Measurements from ENCODE around the gene DAP. TPM values are rescaled to one million over a fixed set of nuclear protein-coding genes. Genes with fewer than 3 reads are reported as not detected.

The DAP gene
- total RNA-seq, 2 experiments from 2014 or later = 47.8 to 50.2 TPM

- POLR2A ChIA-PET = no interaction called here
- H3K36me3 Mint-ChIP-seq = peaks cover 2% of the 10 kb centered on the region
- H3K27ac Mint-ChIP-seq = no peak overlapping the region
- no peaks in the 10 kb centered on the region for H3K27me3 Mint-ChIP-seq
- DNase-seq (no peak), ATAC-seq (ENCODE audit: low read depth) (no peak)
- peaks cover 23% of the 10 kb centered on the region for H3K4me1 Mint-ChIP-seq
- H3K4me3 Mint-ChIP-seq = no peak overlapping the region
- no peaks in the 10 kb centered on the region for H3K9me3 Mint-ChIP-seq
Measured at GRCh38 chr5:10707198-10708142, 53.6 kb downstream of the DAP start.

- ATAC-seq (ENCODE audit: low read depth) = no peak
- no peaks in the 10 kb centered on the region for H3K9me3 Mint-ChIP-seq
- no peaks in the 10 kb centered on the region for H3K27me3 Mint-ChIP-seq
- DNase-seq = no peak
- H3K27ac Mint-ChIP-seq = no peak overlapping the region
- peaks cover 2% of the 10 kb centered on the region for H3K36me3 Mint-ChIP-seq
- H3K4me3 Mint-ChIP-seq = no peak overlapping the region
- H3K4me1 Mint-ChIP-seq = peaks cover 23% of the 10 kb centered on the region
- POLR2A ChIA-PET = no interaction called here
Measured at GRCh38 chr5:10706326-10706725, 54.7 kb downstream of the DAP start.

- Mint-ChIP-seq H3K4me1 (peaks cover 23% of the 10 kb centered on the region), H3K27ac (peak overlapping the region; percentile 76), H3K36me3 (peaks cover under 1% of the 10 kb centered on the region), H3K4me3 (no peak overlapping the region), H3K27me3 (no peaks in the 10 kb centered on the region), H3K9me3 (no peaks in the 10 kb centered on the region)
- ATAC-seq (ENCODE audit: low read depth) (no peak), DNase-seq (no peak)
- POLR2A ChIA-PET = no interaction called here
Measured at GRCh38 chr5:10705747-10706146, 55.3 kb downstream of the DAP start.

GRCh38 chr5:10704949-10705621 is 55.9 kb downstream of the DAP start:
- Mint-ChIP-seq H3K27me3 (no peaks in the 10 kb centered on the region), H3K4me1 (peaks cover 24% of the 10 kb centered on the region), H3K36me3 (no peaks in the 10 kb centered on the region), H3K4me3 (peak overlapping the region; percentile 31), H3K9me3 (no peaks in the 10 kb centered on the region), H3K27ac (peak overlapping the region; percentile 76)
- POLR2A ChIA-PET = no interaction called here
- peak; percentile 64 for ATAC-seq (ENCODE audit: low read depth)
- no peak for DNase-seq

- Mint-ChIP-seq H3K27ac (no peak overlapping the region), H3K4me3 (no peak overlapping the region), H3K9me3 (no peaks in the 10 kb centered on the region), H3K4me1 (peaks cover 28% of the 10 kb centered on the region), H3K27me3 (no peaks in the 10 kb centered on the region), H3K36me3 (no peaks in the 10 kb centered on the region)
- no peak for DNase-seq
- no peak for ATAC-seq (ENCODE audit: low read depth)
- POLR2A ChIA-PET = no interaction called here
Measured at GRCh38 chr5:10703676-10704075, 57.4 kb downstream of the DAP start.

- no peak overlapping the region for H3K27ac Mint-ChIP-seq
- H3K4me1 Mint-ChIP-seq = peaks cover 29% of the 10 kb centered on the region
- DNase-seq = no peak
- H3K36me3 Mint-ChIP-seq = no peaks in the 10 kb centered on the region
- ATAC-seq (ENCODE audit: low read depth) = no peak
- H3K9me3 Mint-ChIP-seq = no peaks in the 10 kb centered on the region
- no peak overlapping the region for H3K4me3 Mint-ChIP-seq
- H3K27me3 Mint-ChIP-seq = no peaks in the 10 kb centered on the region
- POLR2A ChIA-PET = no interaction called here
Measured at GRCh38 chr5:10702911-10703491, 58.0 kb downstream of the DAP start.

- POLR2A ChIA-PET = no interaction called here
- DNase-seq = no peak
- H3K27ac Mint-ChIP-seq = no peak overlapping the region
- no peaks in the 10 kb centered on the region for H3K27me3 Mint-ChIP-seq
- H3K4me3 Mint-ChIP-seq = no peak overlapping the region
- no peaks in the 10 kb centered on the region for H3K9me3 Mint-ChIP-seq
- peaks cover 29% of the 10 kb centered on the region for H3K4me1 Mint-ChIP-seq
- H3K36me3 Mint-ChIP-seq = no peaks in the 10 kb centered on the region
- ATAC-seq (ENCODE audit: low read depth) = no peak
Measured at GRCh38 chr5:10702040-10702629, 58.9 kb downstream of the DAP start.

- DNase-seq (no peak), ATAC-seq (ENCODE audit: low read depth) (no peak)
- no peak overlapping the region for H3K27ac Mint-ChIP-seq
- no peaks in the 10 kb centered on the region for H3K27me3 Mint-ChIP-seq
- H3K9me3 Mint-ChIP-seq = no peaks in the 10 kb centered on the region
- no peaks in the 10 kb centered on the region for H3K36me3 Mint-ChIP-seq
- peaks cover 27% of the 10 kb centered on the region for H3K4me1 Mint-ChIP-seq
- H3K4me3 Mint-ChIP-seq = no peak overlapping the region
- POLR2A ChIA-PET = no interaction called here
Measured at GRCh38 chr5:10701567-10702039, 59.4 kb downstream of the DAP start.

- POLR2A ChIA-PET = no interaction called here
- ATAC-seq (ENCODE audit: low read depth) (no peak), DNase-seq (no peak)
- Mint-ChIP-seq H3K4me3 (no peak overlapping the region), H3K27ac (no peak overlapping the region), H3K36me3 (peaks cover 1% of the 10 kb centered on the region), H3K27me3 (no peaks in the 10 kb centered on the region), H3K9me3 (no peaks in the 10 kb centered on the region), H3K4me1 (peaks cover 32% of the 10 kb centered on the region)
Measured at GRCh38 chr5:10700516-10700915, 60.5 kb downstream of the DAP start.

- ATAC-seq (ENCODE audit: low read depth) = peak; percentile 31
Measured at GRCh38 chr5:10699987-10700386, 61.0 kb downstream of the DAP start.

GRCh38 chr5:10699281-10699874 is 61.7 kb downstream of the DAP start:
- Mint-ChIP-seq H3K4me1 (peaks cover 20% of the 10 kb centered on the region), H3K27ac (no peak overlapping the region), H3K27me3 (no peaks in the 10 kb centered on the region), H3K9me3 (no peaks in the 10 kb centered on the region), H3K36me3 (peaks cover 1% of the 10 kb centered on the region), H3K4me3 (no peak overlapping the region)
- ATAC-seq (ENCODE audit: low read depth) = peak; percentile 8
- POLR2A ChIA-PET = no interaction called here
- no peak for DNase-seq

More at GRCh38 chr5:10699987-10700386, 61.0 kb downstream of the DAP start:
- no peaks in the 10 kb centered on the region for H3K9me3 Mint-ChIP-seq
- DNase-seq = no peak
- peak overlapping the region; percentile 9 for H3K27ac Mint-ChIP-seq
- peaks cover 26% of the 10 kb centered on the region for H3K4me1 Mint-ChIP-seq
- no peak overlapping the region for H3K4me3 Mint-ChIP-seq
- POLR2A ChIA-PET = no interaction called here
- H3K36me3 Mint-ChIP-seq = peaks cover 1% of the 10 kb centered on the region
- no peaks in the 10 kb centered on the region for H3K27me3 Mint-ChIP-seq

GRCh38 chr5:10695759-10696543 is 65.1 kb downstream of the DAP start:
- Mint-ChIP-seq H3K27ac (no peak overlapping the region), H3K4me1 (peaks cover 16% of the 10 kb centered on the region)

More at GRCh38 chr5:10695759-10696543, 65.1 kb downstream of the DAP start:
- DNase-seq (no peak), ATAC-seq (ENCODE audit: low read depth) (no peak)
- Mint-ChIP-seq H3K4me3 (no peak overlapping the region), H3K27me3 (no peaks in the 10 kb centered on the region), H3K9me3 (no peaks in the 10 kb centered on the region), H3K36me3 (peaks cover 1% of the 10 kb centered on the region)
- POLR2A ChIA-PET = no interaction called here

Measured in activated naive CD8-positive, alpha-beta T cell treated with anti-CD3 and anti-CD28 coated beads, Interleukin-2, amount 10 ng/mL, durations not matched to agents 7 days and 5 days (primary cell).